ENCODE data around the gene ZNF223. TPM values are rescaled to one million over a fixed set of nuclear protein-coding genes. Genes with fewer than 3 reads are reported as not detected.

ZNF223 gene
- total and polyA plus RNA-seq, 7 donors = 0.19 to 2.3 (median 1.4) TPM

GRCh38 chr19:44005973-44006372 lies 45.9 kb upstream of the ZNF223 start:
- WGBS, 3 donors = 90 to 95% (median 94%) methylated on average over 1 of the region's 1 CpG
- Histone ChIP-seq H3K4me1 (peaks cover 12% of the 10 kb centered on the region), H3K27ac (no peak overlapping the region), H3K4me3 (no peak overlapping the region), H3K27me3 (ENCODE audit: insufficient read depth in 3 of 3, low read length in 2 of 3) (no peaks in the 10 kb centered on the region), H3K36me3 (ENCODE audit: insufficient read depth in 1 of 2, low read depth in 1 of 2) (peaks cover 34 to 44% of the 10 kb centered on the region in 2 donors), H3K9me3 (peaks cover 52% of the 10 kb centered on the region)
- ATAC-seq (no peak), DNase-seq (no peak)
- intact Hi-C loops (cut with DNase I) = loop anchor here in 1 of 2 donors (10.0 kb wide), 1 partner anchor 89 kb away; the partner anchor contains the start of gene ZNF224
- TF ChIP-seq, protein P1, sequence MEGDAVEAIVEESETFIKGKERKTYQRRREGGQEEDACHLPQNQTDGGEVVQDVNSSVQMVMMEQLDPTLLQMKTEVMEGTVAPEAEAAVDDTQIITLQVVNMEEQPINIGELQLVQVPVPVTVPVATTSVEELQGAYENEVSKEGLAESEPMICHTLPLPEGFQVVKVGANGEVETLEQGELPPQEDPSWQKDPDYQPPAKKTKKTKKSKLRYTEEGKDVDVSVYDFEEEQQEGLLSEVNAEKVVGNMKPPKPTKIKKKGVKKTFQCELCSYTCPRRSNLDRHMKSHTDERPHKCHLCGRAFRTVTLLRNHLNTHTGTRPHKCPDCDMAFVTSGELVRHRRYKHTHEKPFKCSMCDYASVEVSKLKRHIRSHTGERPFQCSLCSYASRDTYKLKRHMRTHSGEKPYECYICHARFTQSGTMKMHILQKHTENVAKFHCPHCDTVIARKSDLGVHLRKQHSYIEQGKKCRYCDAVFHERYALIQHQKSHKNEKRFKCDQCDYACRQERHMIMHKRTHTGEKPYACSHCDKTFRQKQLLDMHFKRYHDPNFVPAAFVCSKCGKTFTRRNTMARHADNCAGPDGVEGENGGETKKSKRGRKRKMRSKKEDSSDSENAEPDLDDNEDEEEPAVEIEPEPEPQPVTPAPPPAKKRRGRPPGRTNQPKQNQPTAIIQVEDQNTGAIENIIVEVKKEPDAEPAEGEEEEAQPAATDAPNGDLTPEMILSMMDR (IDR thresholded peaks at IDR 0.05) = no peak

DNA sequence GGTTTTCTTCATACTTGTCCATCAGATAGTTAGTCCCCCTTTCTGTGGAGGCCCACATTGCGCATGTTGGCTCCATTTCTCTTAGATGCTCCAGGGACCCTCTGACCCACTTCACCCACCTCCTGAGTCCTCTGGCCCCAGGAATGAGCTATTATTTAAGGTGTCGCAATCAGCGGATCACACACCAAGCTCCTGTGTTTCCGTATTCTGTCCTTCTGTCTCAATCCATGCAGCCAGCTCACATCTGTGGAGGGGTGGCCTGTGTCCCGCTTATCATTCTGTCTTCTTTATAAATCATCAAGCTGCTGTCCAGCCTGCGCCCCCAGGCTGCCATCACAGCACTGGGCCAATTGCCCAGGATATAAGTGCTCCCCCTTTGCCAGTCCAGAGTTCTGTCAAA lies 44.4 kb upstream of the ZNF223 start:
- peaks cover 60% of the 10 kb centered on the region for H3K9me3 ChIP-seq
- WGBS, 3 donors = 98 to 100% (median 100%) methylated on average over 6 of the region's 6 CpGs
- H3K27me3 ChIP-seq (ENCODE audit: insufficient read depth in 3 of 3, low read length in 2 of 3) = no peaks in the 10 kb centered on the region
- no peak for DNase-seq
- peaks cover 8% of the 10 kb centered on the region for H3K4me1 ChIP-seq
- ATAC-seq = no peak
- H3K4me3 ChIP-seq = no peak overlapping the region
- H3K36me3 ChIP-seq (ENCODE audit: insufficient read depth in 1 of 2, low read depth in 1 of 2) = peaks cover 40 to 57% of the 10 kb centered on the region in 2 donors
- no peak overlapping the region for H3K27ac ChIP-seq
- intact Hi-C loops (cut with DNase I) = loop anchor here in 1 of 2 donors (10.0 kb wide), 1 partner anchor 87 kb away; the partner anchor contains the start of gene ZNF224
- TF ChIP-seq, protein P1 (IDR thresholded peaks at IDR 0.05) = no peak

GRCh38 chr19:44010468-44010867 lies 41.4 kb upstream of the ZNF223 start:
- intact Hi-C loops (cut with DNase I) = no loop called here
- peaks cover 78% of the 10 kb centered on the region for H3K9me3 ChIP-seq
- no peak overlapping the region for H3K27ac ChIP-seq
- no peaks in the 10 kb centered on the region for H3K27me3 ChIP-seq (ENCODE audit: insufficient read depth in 3 of 3, low read length in 2 of 3)
- no peak overlapping the region for H3K4me3 ChIP-seq
- peaks cover 40 to 57% of the 10 kb centered on the region in 2 donors for H3K36me3 ChIP-seq (ENCODE audit: insufficient read depth in 1 of 2, low read depth in 1 of 2)
- H3K4me1 ChIP-seq = no peaks in the 10 kb centered on the region
- 95 to 99% (median 96%) methylated on average over 5 of the region's 5 CpGs for WGBS, 3 donors
- no peak for DNase-seq
- TF ChIP-seq, protein P1 (IDR thresholded peaks at IDR 0.05) = no peak
- no peak for ATAC-seq

GRCh38 chr19:44019498-44019897 lies 32.3 kb upstream of the ZNF223 start:
- no peaks in the 10 kb centered on the region for H3K4me1 ChIP-seq
- 37 to 44% (median 44%) methylated on average over 2 of the region's 2 CpGs for WGBS, 3 donors
- no peak for ATAC-seq
- H3K9me3 ChIP-seq = peaks cover 17% of the 10 kb centered on the region
- TF ChIP-seq, protein P1 (IDR thresholded peaks at IDR 0.05) = no peak
- no peak overlapping the region for H3K27ac ChIP-seq
- no peak overlapping the region for H3K4me3 ChIP-seq
- intact Hi-C loops (cut with DNase I) = no loop called here
- H3K36me3 ChIP-seq (ENCODE audit: insufficient read depth in 1 of 2, low read depth in 1 of 2) = no peaks in the 10 kb centered on the region
- peaks cover 0 to 2% (median 0%) of the 10 kb centered on the region in 3 donors for H3K27me3 ChIP-seq (ENCODE audit: insufficient read depth in 3 of 3, low read length in 2 of 3)
- DNase-seq = no peak

- intact Hi-C loops (cut with DNase I) = no loop called here
- H3K27ac ChIP-seq = no peak overlapping the region
- H3K4me1 ChIP-seq = no peaks in the 10 kb centered on the region
- no peaks in the 10 kb centered on the region for H3K36me3 ChIP-seq (ENCODE audit: insufficient read depth in 1 of 2, low read depth in 1 of 2)
- no peak overlapping the region for H3K4me3 ChIP-seq
- peaks cover 0 to 2% (median 0%) of the 10 kb centered on the region in 3 donors for H3K27me3 ChIP-seq (ENCODE audit: insufficient read depth in 3 of 3, low read length in 2 of 3)
- ATAC-seq (no peak), DNase-seq (no peak)
- TF ChIP-seq, protein P1 (IDR thresholded peaks at IDR 0.05) = no peak
- peaks cover 7% of the 10 kb centered on the region for H3K9me3 ChIP-seq
Measured at GRCh38 chr19:44021221-44021620, 30.6 kb upstream of the ZNF223 start.

Measured in psoas muscle (tissue), 8 donors.